Activated CD4-positive, alpha-beta T cell treated with anti-CD3 and anti-CD28 coated beads for 4 hours (primary cell): ENCODE results near the gene IL2RG.

Experiments
- DNase-seq, 2 donors: peaks; one replicate each; pipeline ENCODE4 v3.0.0-alpha.2; 2020

IL2RG gene

DNA sequence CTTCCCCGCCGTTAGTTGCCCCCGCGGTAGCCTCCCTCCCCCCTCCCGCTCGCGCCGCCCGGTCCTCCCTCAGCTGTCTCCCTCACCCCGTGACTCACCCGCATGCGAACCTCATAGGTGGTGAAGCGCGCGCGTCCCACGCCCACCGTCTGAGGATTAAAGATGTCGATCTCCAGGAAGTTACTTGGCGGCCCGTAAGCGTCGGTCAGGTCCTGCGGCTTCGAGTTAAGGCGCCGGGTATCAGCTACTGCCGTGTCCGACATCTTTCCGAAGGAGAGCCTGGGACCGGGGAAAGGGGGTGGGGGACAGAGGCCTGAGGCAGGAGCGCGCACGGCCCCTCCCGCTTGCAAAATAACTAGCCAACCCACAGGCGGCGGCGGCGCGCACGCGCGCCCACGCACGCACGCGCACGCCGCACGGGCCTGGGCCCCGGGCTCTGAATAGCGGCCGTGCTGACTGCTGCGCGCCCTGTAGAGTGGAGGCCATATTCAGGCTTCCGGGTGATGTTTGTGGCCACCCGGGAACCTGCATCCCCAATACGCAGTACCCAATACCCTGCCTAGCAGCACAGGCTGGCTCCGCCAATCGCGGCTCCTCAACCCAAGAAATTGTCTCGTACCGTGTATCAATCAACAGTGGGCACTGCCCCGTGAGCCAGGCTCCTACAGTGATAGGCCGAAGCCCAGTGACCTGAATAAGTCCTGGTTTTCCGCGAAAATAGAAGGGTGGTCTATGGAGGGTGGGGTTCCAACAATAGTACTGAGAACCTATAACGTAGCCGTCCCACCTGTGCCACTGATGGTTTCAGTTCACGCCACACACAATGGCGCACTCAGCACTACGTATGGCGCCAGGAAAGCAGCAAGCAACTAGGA, 43.1 kb downstream of the IL2RG start, which contains the start of gene SNX12:
Gene SNX12 (minus strand): TSS at position 291 of the 875 bp plus-strand sequence. CDS start 28 bp downstream, at position 263.
- DNase-seq, result peak; percentile 82 to 87

DNA sequence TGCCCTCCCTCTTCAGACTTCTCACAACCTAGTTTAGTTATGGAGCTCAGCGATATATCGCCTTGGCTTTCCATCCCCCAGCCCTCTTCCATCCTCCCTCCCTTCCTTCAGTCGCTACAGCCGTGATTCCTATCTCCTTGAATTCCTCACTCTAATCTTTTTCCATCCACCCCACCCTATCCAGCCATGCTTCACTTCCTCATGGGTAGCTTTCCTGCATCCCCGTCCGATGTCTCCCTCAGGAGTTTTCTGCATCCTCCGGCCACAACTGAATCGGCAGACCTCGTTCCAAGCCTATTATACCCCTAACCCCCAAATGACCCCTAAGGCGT, 43.7 kb downstream of the IL2RG start:
- no peak for DNase-seq

- DNase-seq, result no peak
Observed at GRCh38 chrX:71067089-71067488, 44.3 kb downstream of the IL2RG start.

DNA sequence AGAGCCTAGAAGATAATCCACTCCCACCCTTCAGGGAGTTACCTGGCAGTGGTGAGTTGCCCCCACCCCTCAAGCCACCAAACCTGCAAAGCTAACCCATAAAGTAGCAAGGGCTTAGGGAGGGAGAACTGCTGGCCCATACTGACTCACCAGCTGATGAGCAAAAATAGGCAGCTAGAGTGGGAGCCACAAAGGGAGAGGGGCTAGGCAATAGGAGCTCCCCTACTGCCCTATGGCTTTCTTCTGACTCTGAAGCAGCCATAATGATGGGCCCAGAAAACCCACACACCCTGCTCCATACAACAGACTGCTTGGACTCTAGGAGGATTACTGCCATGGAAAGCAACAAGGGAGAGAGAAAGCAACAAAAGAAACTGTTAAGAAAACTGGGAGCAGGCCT, 51.2 kb downstream of the IL2RG start:
- DNase-seq, result no peak

DNA sequence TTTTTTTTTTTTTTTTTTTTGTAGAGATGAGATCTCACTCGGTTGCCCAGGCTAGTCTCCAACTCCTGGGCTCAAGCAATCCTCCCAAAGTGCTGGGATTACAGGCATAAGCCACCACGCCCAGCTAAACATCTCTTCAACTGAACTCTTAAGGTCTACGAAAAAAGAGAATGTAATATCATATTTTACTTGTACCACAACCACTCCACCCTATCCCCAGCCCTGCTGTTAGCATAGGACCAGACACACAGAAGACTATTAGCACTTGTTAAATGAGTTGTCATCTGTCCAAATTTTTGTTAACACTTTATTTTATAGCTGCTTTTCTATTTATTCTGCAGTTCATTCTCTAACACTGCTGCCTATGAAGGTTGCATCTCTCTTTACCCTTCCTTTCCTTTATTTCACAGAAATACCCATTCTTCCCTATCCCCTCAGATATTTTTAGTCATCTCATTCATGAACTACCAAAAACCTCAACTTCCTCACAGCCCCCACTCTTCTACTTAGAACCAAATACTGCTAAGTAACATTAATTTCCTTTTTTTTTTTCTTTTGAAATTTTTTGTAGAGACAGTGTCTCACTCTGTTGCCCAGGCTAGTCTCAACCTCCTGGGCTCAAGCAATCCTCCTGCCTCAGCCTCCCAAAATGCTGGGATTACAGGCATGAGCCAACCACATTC, 53.4 kb downstream of the IL2RG start:
- no peak for DNase-seq
